Measurements from ENCODE around the gene PNLIPRP3.

The PNLIPRP3 gene

GRCh38 chr10:116444527-116445142, 17.0 kb downstream of the PNLIPRP3 start:
- no peak for DNase-seq (ENCODE audit: low spot score)
- H3K4me3 ChIP-seq (ENCODE audit: severe bottlenecking): no peak overlapping the region
- H3K4me1 ChIP-seq (ENCODE audit: insufficient read depth, poor library complexity, severe bottlenecking): peaks cover 15% of the 10 kb centered on the region
- no peaks in the 10 kb centered on the region for H3K9me3 ChIP-seq (ENCODE audit: severe bottlenecking)
- H3K27me3 ChIP-seq (ENCODE audit: insufficient read depth, poor library complexity, severe bottlenecking): no peaks in the 10 kb centered on the region
- peaks cover 23% of the 10 kb centered on the region for H3K36me3 ChIP-seq (ENCODE audit: low read depth)
- ATAC-seq (ENCODE audit: low read depth): no peak
- peak; percentile 91 for TF ChIP-seq CTCF (IDR thresholded peaks at IDR 0.05; ENCODE audit: poor library complexity, severe bottlenecking)
- H3K27ac ChIP-seq (ENCODE audit: poor library complexity, severe bottlenecking): no peak overlapping the region

GRCh38 chr10:116450861-116451260, 23.2 kb downstream of the PNLIPRP3 start:
- Histone ChIP-seq H3K4me3 (ENCODE audit: severe bottlenecking) (no peak overlapping the region), H3K36me3 (ENCODE audit: low read depth) (no peaks in the 10 kb centered on the region), H3K4me1 (ENCODE audit: insufficient read depth, poor library complexity, severe bottlenecking) (no peaks in the 10 kb centered on the region), H3K9me3 (ENCODE audit: severe bottlenecking) (no peaks in the 10 kb centered on the region), H3K27ac (ENCODE audit: poor library complexity, severe bottlenecking) (no peak overlapping the region), H3K27me3 (ENCODE audit: insufficient read depth, poor library complexity, severe bottlenecking) (no peaks in the 10 kb centered on the region)
- ATAC-seq (ENCODE audit: low read depth): no peak
- no peak for DNase-seq (ENCODE audit: low spot score)
- no peak for TF ChIP-seq CTCF (IDR thresholded peaks at IDR 0.05; ENCODE audit: poor library complexity, severe bottlenecking)

GRCh38 chr10:116451711-116452337, 24.2 kb downstream of the PNLIPRP3 start:
- no peak overlapping the region for H3K27ac ChIP-seq (ENCODE audit: poor library complexity, severe bottlenecking)
- ATAC-seq (ENCODE audit: low read depth) (no peak), DNase-seq (ENCODE audit: low spot score) (no peak)
- no peaks in the 10 kb centered on the region for H3K36me3 ChIP-seq (ENCODE audit: low read depth)
- no peaks in the 10 kb centered on the region for H3K9me3 ChIP-seq (ENCODE audit: severe bottlenecking)
- no peak overlapping the region for H3K4me3 ChIP-seq (ENCODE audit: severe bottlenecking)
- H3K27me3 ChIP-seq (ENCODE audit: insufficient read depth, poor library complexity, severe bottlenecking): no peaks in the 10 kb centered on the region
- TF ChIP-seq CTCF (IDR thresholded peaks at IDR 0.05; ENCODE audit: poor library complexity, severe bottlenecking): no peak
- no peaks in the 10 kb centered on the region for H3K4me1 ChIP-seq (ENCODE audit: insufficient read depth, poor library complexity, severe bottlenecking)

GRCh38 chr10:116452338-116452720, 24.7 kb downstream of the PNLIPRP3 start:
- no peaks in the 10 kb centered on the region for H3K36me3 ChIP-seq (ENCODE audit: low read depth)

More at GRCh38 chr10:116452338-116452720, 24.7 kb downstream of the PNLIPRP3 start:
- no peak for TF ChIP-seq CTCF (IDR thresholded peaks at IDR 0.05; ENCODE audit: poor library complexity, severe bottlenecking)
- H3K9me3 ChIP-seq (ENCODE audit: severe bottlenecking): no peaks in the 10 kb centered on the region
- no peaks in the 10 kb centered on the region for H3K27me3 ChIP-seq (ENCODE audit: insufficient read depth, poor library complexity, severe bottlenecking)
- DNase-seq (ENCODE audit: low spot score): no peak
- no peaks in the 10 kb centered on the region for H3K4me1 ChIP-seq (ENCODE audit: insufficient read depth, poor library complexity, severe bottlenecking)
- no peak overlapping the region for H3K27ac ChIP-seq (ENCODE audit: poor library complexity, severe bottlenecking)
- H3K4me3 ChIP-seq (ENCODE audit: severe bottlenecking): no peak overlapping the region
- ATAC-seq (ENCODE audit: low read depth): no peak
